Epidermal melanocyte (primary cell): Measurements from ENCODE around the gene KIAA0753.
A peak's percentile ranks its signal among the peaks of the same experiment; 100 is the strongest.

Experiments
- DNase-seq: peaks from one replicate; pipeline ENCODE4 v3.0.0; 2011; ENCODE audit warnings: low spot score; ENCODE audit not compliant: insufficient read length

KIAA0753 gene

DNA sequence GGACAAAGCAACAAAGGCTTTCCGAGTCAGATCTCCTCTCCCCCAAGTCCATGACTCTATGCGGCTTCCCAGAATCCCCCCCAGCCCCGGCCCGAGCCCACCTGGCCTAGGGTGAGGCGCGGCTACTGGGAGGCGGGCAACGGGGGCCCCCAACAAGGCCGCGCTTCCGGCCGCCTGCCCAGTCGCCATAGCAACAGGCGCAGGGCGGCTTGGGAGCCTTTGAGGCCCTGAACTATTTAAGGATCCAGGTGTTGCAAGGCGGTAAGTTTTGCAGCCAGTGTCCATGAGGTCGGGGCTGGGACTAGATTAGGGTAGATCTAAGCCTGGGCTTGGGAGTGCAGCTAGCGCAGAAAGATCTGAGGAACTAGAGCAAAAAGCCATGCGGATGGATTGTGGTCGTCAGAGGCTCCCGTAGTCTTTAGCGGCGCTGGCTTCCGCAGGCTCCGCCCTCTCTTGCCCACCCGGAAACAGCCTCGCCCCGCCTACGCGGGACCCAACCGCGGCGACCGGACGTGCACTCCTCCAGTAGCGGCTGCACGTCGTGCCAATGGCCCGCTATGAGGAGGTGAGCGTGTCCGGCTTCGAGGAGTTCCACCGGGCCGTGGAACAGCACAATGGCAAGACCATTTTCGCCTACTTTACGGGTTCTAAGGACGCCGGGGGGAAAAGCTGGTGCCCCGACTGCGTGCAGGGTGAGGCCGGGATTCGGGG lies at the start of gene KIAA0753, which contains the start of gene TXNDC17:
Gene KIAA0753, minus strand, starts transcription at position 176 of the 711 bp plus-strand sequence. CDS start 5,608 bp downstream, outside the sequence.
Gene TXNDC17, plus strand, starts transcription at position 525 of the 711 bp plus-strand sequence. Its CDS starts 23 bp downstream, at position 548.
- peak; percentile 58 for DNase-seq

DNA sequence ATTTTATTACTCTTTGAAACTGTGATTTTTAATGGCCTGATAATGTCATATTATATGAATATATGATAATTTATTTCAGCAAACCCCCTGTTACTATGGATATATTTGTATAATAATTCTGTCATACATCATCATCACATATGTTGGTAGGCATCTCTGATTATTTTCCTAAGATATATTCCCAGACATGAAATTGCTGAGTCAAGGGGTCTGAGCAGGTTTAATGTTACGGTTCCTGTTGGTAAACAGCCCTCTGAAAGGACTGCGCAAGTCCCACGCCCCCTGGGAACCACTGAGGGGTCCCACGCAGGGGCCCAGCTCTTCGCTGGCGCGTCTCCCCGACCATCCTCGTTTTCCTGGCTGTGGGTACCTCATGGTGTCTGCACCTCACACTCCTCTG lies 48.4 kb upstream of the KIAA0753 start:
- no peak for DNase-seq

DNA sequence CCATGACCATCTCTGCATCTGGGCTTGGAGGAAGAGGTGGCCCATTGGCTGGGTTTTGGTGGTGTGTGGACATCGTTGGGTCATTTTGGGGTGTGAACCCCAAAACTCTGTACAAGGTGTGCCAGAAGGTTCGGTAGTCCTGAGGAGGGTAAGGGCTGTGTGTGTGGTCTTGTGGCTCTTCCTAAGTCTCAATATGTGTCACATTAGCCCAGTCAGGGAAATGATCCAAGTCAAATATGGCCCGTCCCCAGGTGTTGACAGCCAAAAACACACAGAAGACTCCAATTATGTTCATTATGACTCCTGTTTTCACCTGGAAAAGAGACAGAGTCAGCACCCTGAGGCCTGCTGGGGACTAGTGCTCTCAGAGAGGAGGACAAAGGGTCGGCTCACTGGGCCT lies 45.5 kb upstream of the KIAA0753 start:
- DNase-seq: no peak

DNA sequence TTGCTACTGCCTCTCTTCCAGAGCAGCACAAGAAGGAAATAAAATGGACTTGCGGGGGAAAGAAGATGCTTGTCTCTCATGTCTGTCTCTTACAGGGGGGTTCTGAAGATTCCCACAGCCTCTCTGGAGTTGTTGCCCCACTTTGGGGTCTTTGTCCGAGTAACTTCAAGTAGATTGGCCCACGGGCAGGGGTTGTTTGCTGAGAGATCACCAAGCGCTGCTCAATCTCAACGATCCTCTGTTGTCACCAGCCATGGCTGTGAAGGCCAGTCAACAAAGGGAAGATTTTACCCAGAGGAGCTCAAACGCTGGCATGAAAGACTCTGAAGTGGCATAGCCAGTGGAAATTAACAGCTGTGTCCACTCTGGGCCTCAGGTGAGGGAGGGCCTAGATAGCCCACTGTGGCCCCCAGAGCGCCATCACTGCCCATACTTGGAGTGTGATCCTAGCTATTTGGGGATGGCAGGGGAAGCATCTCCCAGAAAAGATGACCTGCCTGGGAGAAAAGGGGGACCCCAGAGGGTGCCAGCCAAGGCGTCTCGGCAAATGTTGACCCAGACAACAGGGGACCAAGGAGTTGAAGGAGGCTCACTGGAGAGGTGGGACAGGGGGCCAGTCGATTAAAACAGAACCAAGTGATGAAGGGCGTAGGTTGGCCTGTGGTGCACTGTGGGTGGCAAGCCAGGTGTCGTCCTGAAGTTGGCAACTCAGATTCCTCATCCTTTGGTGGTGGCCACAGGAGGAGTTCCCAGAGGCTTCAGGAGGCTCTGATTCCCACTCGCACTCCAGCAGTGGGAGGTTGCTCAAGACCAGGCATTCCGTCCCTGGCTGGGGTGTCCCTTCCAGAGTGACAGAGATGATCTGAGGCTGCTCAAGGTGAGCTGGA lies 44.6 kb upstream of the KIAA0753 start:
- DNase-seq: no peak

DNA sequence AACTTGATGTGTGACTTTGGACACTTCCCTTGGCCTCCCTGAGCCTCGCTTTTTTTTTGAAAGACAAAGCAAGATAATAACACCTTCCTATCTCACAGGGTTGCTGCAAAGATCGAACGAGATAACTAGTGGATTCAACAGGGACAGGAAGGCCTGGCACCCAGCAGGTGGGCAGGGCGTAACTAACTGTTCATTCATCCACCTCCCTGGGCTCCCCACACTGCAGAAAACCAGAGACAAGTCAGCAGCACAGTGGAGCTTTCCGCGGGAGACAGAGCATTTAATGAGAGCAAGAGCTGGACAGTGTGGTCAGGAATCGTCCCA lies 43.9 kb upstream of the KIAA0753 start:
- no peak for DNase-seq

DNA sequence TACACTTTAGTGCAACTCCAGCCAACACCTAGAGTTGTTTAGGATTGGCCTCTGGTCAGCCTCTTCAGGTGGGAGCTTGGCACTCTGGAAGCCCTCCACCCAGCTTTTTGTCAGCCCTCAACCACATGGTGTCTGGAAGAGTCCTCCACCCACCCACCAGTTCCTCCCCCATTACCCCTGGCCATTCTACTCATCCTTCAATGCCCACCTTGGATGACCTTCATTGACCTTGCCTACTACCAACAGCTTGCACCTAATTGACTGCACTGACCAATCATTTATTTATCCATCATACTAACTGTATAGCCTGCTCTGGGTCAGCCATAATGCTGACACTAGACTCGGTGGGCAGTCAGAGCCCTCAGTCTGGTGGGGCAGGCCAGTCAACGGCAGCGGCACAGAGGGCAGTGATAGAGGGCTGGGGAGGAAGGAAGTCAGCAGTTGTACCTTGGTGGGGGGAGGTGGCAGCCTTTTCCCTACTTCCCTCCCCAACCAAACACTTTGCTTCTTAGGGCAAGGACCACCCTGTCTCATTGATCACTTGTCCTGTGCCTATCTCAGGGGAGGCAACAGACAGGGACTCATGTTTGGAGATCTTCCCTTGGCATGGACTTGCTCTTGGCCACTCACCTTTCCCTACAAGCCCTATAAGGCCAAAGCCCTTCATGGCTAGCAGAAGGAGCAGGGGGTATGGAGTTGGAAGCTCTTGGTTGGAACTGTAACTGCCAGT lies 43.4 kb upstream of the KIAA0753 start:
- no peak for DNase-seq

DNA sequence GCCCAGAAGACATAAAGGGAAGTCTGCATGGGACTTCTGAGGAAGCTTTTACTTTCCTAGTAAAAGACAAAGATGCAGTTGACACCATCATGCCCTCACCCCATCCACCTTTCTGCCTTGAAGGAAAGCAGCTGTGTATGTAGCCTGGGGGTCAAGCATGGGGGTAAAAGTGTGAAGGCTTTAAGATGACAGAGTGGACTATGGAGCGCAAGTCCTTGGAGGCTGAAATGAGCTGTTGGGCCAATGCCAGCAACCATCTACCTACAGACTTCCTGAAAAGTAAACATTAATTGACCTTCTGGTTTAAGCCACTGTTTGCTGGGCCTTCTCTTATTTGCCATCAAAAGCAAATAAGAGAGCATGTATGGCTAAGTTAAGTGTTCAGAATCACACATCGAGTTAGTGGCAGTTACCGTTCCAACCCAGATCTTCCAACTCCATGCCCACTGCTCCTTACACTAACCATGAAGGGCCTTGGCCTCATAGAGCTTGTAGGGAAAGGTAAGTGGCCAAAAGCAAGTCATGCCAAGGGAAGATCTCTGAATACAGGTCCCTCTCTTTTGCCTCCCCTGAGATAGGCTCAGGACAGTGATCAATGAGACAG lies 42.7 kb upstream of the KIAA0753 start:
- DNase-seq: no peak

DNA sequence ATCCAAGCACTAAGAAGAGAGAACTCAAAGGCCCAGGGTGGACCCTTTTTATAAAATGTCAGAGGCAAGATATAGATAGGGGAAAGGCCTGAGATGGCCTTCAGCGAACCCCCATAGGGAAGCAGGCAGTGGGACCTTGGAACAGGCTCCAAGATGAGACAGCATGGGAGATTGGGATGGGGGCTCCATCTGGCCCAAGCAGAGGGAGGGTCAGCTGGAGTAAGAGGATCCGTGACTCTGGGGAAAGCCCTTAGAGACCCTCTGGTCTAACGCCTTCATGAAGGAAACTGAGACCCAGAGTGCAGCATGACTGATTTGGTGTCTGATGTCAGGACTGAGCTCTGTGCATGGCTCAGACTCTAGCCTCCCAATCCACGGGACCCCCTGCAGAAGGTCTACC lies 41.8 kb upstream of the KIAA0753 start:
- DNase-seq: no peak

DNA sequence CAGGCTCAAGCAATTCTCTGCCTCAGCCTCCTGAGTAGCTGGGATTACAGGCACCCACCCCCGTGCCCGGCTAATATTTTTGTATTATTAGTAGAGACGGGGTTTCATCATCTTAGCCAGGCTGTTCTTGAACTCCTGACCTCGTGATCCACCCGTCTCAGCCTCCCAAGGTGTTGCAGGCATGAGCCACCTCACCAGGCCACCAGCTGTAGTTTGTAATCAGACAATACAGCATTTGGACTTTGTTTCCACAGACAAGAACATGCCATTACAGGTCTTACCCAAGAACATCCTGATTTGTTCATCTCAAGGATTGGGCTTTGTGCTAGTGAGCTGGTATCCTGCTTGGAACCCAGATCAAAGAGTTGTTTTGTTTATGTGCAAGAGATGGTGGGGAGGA lies 41.2 kb upstream of the KIAA0753 start:
- DNase-seq: no peak

DNA sequence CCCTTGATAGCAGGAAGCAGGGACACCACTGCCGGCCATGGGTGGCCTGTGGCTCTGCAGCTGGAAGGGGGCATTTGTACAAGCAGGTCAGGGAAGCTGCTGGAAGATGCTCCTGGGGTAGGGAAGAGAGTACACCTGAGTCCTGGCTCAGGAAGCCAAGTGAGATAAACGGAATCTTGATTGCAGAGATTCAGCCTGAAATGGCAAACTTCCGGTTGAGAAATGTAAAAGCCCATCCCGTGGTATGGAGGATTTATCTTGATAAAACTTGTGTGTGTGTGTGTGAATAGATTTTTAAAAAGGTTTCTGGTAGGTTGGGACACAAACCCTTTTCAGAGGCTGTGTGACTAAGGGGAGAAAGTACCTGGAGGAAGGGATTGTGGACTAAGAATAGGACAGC lies 40.7 kb upstream of the KIAA0753 start:
- DNase-seq: no peak

DNA sequence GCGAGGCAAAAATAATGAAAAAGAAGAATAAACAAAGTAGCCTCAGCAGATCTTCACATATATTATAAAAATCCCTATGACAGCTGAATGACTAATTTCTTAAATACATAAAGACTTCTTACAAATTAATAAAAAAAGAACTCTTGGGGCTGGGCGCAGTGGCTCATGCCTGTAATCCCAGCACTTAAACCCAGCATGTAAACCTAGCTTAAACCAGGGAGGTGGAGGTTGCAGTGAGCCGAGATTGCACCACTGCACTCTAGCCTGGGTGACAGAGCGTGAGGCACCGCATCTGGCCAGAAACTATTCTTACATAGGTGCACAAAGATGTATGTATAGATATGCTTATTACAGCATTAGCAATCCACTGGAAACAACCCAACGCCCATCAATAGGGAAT lies 38.7 kb upstream of the KIAA0753 start:
- DNase-seq: no peak

DNA sequence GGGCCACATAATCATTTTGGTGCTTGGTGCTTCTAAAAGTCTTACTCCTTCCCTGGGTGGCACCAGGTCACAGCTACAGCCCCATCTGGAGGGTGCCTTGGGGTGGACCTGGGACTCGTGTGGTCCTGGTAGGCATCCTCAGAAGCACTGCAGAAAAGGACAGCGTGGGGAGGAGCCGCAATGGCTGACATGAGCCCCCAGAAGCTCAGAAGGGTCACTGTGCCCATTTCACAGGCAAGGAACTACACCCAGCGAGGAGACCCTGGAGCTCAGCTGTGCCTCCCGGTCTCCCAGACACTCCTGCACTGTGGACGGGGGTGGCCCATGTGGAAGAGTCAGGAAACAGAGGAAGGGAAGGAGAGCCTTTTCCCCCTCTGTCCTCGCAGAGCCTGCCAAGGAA lies 37.4 kb upstream of the KIAA0753 start:
- no peak for DNase-seq

DNA sequence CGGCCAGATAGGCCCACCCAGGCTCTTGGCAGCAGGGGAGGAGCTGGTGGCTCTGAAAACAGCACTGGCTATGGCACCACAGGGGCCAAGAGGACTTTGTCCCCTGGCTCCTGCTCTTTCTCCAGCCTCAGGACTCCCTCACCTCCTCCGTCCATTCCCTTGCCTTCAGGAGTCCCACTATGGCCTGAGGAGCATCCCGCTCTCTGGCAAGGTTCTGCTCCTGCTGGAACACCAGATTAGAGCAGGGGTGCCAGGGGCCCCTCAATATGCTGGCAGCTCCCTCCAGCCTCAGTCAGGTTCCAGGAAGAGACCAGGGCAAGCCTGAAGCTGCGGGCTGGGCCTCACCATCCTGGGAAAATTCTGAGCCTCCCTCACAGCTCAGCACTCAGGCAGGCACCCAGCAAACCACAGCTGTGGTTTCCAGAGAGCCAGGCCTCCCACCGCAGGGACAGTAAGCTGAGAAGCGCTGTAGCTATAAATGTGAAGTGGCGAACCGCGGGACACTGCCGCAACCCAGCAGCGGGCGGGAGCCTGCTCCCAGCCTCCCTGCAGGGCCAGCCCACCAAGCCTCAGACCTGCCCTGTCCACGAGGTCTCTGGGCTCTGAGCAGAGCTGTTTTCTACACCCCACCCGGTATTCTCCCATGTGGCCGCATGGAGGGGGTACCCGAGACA lies 36.8 kb upstream of the KIAA0753 start:
- DNase-seq: no peak

DNA sequence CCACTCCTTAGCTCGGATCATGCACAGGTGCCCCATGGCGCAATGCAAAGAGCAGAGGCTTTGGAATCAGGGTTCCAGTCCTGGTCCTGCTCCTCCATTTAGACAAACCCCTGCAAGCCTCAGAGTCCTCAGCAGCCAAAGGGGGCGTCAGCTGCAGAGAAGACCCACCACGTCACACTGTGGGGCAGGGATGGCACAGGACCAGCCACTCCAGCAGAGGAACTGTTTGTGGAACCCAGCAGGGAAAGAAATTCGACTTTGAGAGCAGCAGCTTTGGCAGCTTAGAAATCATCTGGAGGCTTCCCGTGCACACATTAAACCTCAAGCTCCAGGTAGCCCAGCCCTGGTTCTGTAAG lies 36.3 kb upstream of the KIAA0753 start:
- DNase-seq: no peak

DNA sequence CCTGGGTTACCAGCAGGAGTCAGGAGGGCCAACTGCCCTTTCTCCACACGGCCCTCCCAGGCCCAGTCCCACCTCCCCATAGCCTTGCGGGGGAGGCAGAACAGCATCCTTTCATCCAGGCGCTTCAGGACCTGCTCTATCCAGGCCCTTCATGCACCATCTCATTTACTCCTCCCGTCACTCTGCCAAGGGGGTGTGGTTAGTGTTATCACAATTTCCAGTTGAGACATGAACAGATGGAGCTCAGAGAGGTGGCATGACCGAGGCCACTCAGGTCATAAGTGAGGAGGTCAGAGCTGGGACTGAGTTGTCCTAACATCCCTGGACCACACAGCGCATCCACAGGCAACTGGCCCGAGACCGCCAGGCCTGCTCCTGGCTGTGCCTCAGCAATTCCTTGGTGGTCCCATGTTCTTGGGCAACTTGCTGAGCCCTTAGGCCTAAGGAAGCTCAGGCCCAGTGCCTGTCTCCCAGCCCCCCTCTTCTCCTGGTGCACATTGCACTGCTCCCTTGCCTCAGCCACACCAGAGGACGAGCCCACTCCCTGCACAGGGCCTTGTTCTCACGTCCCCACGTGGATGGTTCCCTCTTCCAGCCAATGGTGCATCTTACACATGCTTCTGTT lies 34.8 kb upstream of the KIAA0753 start:
- no peak for DNase-seq

DNA sequence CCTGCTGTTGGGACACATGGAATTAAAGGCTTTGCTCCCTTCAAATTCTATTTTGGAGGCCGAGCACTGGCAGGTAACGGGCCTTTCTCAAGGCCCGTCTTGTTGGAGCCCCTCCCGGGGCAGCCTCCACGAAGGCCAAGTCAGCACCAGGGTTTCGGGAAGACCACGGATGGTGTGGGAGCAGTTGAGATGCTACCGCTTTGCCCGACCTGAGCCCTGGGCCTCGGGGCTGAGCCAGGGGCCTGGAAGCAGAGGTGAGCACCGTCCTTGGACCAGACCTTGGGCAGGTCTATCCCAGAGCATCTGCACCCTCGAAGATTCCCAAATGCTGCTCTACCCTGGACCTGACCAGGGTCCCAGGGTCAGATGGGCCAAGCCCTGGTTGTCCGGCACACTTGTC lies 34.1 kb upstream of the KIAA0753 start:
- no peak for DNase-seq

DNA sequence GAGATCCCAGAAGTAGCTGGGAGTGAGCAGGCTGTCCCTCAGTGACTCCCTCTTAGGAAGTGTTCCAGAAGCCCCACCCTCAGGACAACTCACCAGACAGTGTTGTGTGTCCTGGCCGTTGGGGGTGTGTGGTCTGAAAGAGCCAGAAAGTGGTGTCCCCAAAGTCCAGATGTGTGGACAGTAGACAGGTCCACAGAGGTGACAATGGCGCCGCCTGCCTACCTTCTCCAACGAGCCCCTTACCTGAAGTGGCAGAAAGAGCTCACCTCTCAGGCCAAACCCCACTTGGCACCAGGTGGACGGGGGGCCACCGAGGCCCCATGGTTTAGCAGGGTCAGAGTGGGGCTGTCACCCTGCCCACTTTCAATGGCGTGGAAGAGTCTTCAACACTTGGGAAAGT lies 30.9 kb upstream of the KIAA0753 start:
- no peak for DNase-seq

DNA sequence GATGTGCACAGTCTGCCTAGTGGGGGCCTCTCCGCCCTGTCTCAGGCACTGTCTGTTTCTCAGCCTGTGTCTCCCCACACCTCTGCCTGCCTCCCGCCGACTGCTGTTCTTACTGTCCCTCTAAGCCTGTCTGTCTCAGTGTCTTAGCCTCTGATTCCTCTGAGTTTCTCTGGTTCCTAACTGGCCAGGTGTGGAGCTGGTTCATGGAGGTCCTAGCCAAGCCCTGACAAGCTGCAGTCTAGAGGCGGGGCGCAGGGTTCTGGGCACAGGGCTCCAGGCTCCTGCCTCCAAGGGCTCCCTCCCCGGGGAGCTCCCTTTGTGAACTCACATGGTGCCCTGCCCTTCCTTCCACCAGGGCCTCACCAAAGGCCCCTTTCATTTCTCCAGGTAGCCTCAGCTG lies 30.5 kb upstream of the KIAA0753 start:
- DNase-seq: no peak

DNA sequence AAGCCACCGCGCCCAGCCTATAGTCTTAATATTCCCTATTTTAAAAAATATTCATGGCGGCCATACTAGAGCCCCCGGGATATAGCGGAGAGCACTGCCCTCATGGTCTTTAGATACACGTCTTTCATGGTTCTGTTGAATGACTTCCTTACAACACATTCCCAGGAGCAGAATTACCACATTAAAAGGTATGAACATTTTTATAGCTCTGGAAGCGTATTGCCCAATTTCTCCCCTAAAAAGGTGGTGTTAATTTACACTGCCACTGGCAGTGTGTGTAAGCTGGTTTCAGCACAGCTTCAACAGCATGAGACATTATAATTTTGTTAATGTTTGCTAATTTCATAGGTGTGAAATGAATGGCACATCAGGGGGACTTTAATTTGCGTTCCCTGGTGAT lies 30.1 kb upstream of the KIAA0753 start:
- DNase-seq: no peak

DNA sequence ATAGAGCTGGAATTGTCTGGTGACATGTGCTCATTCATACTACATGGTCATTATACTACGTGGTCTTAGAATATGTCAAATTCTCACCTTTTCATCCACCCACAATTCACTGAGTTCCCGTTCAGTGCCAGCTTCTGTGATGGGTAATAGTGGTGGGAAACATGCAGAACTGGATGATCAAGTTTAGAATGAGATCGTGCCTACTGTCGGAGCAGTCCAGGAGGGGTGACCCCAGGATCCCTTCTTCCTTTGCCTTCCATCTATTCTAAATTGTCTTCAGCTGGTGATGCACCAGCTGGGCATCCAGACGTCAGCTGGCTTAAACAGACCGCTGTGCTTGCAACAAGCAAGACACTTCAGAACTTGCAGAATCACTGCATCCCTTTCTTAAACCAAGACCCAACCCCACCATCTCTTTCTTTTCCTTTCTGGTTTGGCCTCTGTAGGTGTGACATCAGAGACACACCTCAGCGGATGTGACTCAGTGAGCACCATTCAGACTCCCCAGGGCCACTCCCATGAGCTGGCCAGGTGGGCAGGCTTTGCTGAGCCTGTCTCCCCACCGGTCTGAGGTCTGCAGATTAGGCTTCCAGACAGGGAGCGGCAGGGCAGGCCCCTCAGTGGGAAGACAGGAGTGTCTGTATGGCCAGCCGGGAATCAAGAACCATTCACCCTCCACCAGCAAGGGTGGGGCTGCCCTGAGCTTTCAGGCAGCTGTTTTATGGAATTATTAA lies 29.1 kb upstream of the KIAA0753 start:
- no peak for DNase-seq
